Body of pancreas (tissue), 4 donors: ENCODE results near the gene NECAP2.

Source experiments
- POLR2A ChIP-seq, 3 donors: fragments of 450-650 bp; IDR thresholded peaks; one replicate each; pipeline ENCODE4 v1.6.1; 2016; ENCODE audit warnings: antibody characterized with exemption in 3 of 3, mild to moderate bottlenecking in 2 of 3
- TF ChIP-seq, protein P1 (sequence below), 7 experiments: fragments of 450-650 bp in 4 of 7; fragments of 200-600 bp in 3 of 7; sonication (generic) in 3 of 7; IDR thresholded peaks; one replicate each; pipeline ENCODE4 v1.5.1; 2016 to 2019; ENCODE audit warnings: antibody characterized with exemption in 7 of 7

DNA sequence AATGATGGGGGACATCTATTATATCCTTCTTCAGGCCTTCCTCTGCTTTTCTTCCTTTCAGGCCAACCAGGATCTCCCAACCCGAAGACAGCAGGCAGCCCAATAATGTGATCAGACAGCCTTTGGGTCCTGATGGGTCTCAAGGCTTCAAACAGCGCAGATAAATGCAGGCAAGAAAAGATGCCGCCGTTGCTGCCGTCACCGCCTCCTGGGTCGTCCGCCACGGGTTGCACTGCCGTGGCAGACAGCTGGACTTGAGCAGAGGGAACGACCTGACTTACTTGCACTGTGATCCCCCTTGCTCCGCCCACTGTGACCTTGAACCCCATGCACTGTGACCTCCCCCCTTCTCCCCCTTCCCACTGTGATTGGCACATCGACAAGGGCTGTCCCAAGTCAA lies 45.5 kb upstream of the NECAP2 start:
- TF ChIP-seq, protein P1, sequence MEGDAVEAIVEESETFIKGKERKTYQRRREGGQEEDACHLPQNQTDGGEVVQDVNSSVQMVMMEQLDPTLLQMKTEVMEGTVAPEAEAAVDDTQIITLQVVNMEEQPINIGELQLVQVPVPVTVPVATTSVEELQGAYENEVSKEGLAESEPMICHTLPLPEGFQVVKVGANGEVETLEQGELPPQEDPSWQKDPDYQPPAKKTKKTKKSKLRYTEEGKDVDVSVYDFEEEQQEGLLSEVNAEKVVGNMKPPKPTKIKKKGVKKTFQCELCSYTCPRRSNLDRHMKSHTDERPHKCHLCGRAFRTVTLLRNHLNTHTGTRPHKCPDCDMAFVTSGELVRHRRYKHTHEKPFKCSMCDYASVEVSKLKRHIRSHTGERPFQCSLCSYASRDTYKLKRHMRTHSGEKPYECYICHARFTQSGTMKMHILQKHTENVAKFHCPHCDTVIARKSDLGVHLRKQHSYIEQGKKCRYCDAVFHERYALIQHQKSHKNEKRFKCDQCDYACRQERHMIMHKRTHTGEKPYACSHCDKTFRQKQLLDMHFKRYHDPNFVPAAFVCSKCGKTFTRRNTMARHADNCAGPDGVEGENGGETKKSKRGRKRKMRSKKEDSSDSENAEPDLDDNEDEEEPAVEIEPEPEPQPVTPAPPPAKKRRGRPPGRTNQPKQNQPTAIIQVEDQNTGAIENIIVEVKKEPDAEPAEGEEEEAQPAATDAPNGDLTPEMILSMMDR (IDR thresholded peaks at IDR 0.05) = no peak
- TF ChIP-seq POLR2A (IDR thresholded peaks at IDR 0.05) = no peak
